Keratinocyte (primary cell): Measurements from ENCODE around the gene OPTN. TPM values are rescaled to one million over a fixed set of nuclear protein-coding genes. Genes with fewer than 3 reads are reported as not detected.

Source experiments
- DNase-seq: peaks from one replicate; pipeline ENCODE4 v3.0.0-alpha.2; 2011; ENCODE audit warnings: low read depth, missing footprints, low spot score
- FAIRE-seq: peaks from 2 replicates; lab custom pipeline; 2011; peaks lifted over from hg19 to GRCh38; lab: Jason Lieb, UNC
- H2AFZ ChIP-seq: 2 replicates; pipeline ENCODE4 v1.6.0; 2012; ENCODE audit warnings: low read length, control low read depth, inconsistent platforms; ENCODE audit not compliant: control insufficient read depth
- H3K27ac ChIP-seq: 2 replicates; pipeline ENCODE4 v1.5.1; 2011; ENCODE audit warnings: low read length; ENCODE audit not compliant: control insufficient read depth, insufficient read depth
- H3K27me3 ChIP-seq: 3 replicates; pipeline ENCODE4 v1.6.0; 2011; ENCODE audit warnings: low read length; ENCODE audit not compliant: control insufficient read depth, insufficient read depth; ENCODE audit errors: extremely low read depth
- H3K36me3 ChIP-seq, 2 experiments: 2 replicates in 1 of 2; 3 replicates in 1 of 2; pipeline ENCODE4 v1.5.1; 2011; ENCODE audit warnings: low read length in 2 of 2, mild to moderate bottlenecking in 1 of 2; ENCODE audit not compliant: control insufficient read depth in 2 of 2, insufficient read depth in 2 of 2; ENCODE audit errors: extremely low read depth in 1 of 2
- H3K4me1 ChIP-seq: 3 replicates; pipeline ENCODE4 v1.5.1; 2011; ENCODE audit warnings: low read length; ENCODE audit not compliant: control insufficient read depth, insufficient read depth; ENCODE audit errors: extremely low read depth
- H3K4me2 ChIP-seq: 3 replicates; pipeline ENCODE4 v1.6.0; 2011; ENCODE audit warnings: low read depth, low read length; ENCODE audit not compliant: control insufficient read depth, insufficient read depth; ENCODE audit errors: extremely low read depth
- H3K4me3 ChIP-seq, 3 experiments: fragments of 200-600 bp in 1 of 3; sonication (generic) in 1 of 3; 2 replicates in 2 of 3; 3 replicates in 1 of 3; pipeline ENCODE4 v1.5.1; 2011 to 2016; ENCODE audit warnings: low read length in 3 of 3, mild to moderate bottlenecking in 3 of 3, control low read depth in 2 of 3, inconsistent platforms in 1 of 3, low read depth in 1 of 3, mixed read lengths in 1 of 3, mixed run types in 1 of 3, moderate library complexity in 1 of 3; ENCODE audit not compliant: control insufficient read depth in 2 of 3, insufficient read depth in 2 of 3; ENCODE audit errors: extremely low read depth in 1 of 3
- H3K79me2 ChIP-seq: 2 replicates; pipeline ENCODE4 v1.6.0; 2012; ENCODE audit warnings: low read length; ENCODE audit not compliant: control insufficient read depth, insufficient read depth
- H3K9ac ChIP-seq: 3 replicates; pipeline ENCODE4 v1.6.0; 2011; ENCODE audit warnings: low read length; ENCODE audit not compliant: control insufficient read depth, insufficient read depth; ENCODE audit errors: extremely low read depth
- H3K9me1 ChIP-seq: 3 replicates; pipeline ENCODE4 v1.6.0; 2011; ENCODE audit warnings: low read length; ENCODE audit not compliant: control insufficient read depth, insufficient read depth; ENCODE audit errors: extremely low read depth
- H3K9me3 ChIP-seq: 2 replicates; pipeline ENCODE4 v1.5.1; 2012; ENCODE audit warnings: low read depth, low read length; ENCODE audit not compliant: control insufficient read depth
- H4K20me1 ChIP-seq: 3 replicates; pipeline ENCODE4 v1.6.0; 2011; ENCODE audit warnings: low read length; ENCODE audit not compliant: control insufficient read depth, insufficient read depth; ENCODE audit errors: extremely low read depth
- EZH2 ChIP-seq: IDR thresholded peaks from one replicate; pipeline ENCODE4 v1.6.1; 2012; ENCODE audit warnings: inconsistent platforms, mild to moderate bottlenecking, low read length, moderate library complexity
- dilution Hi-C: fragments of 300-500 bp; cut with MboI; formaldehyde crosslinking; loops from one replicate; pipeline ENCODE4 v1.7.0; 2020; ENCODE audit warnings: low sequenced_read_pairs; ENCODE audit not compliant: extremely low pct_ligation_motif_present
- polyA plus RNA-seq, 5 experiments: library from polyadenylated mRNA; depleted of rRNA in 3 of 5; stranded (reverse) in 3 of 5; stranded (forward) in 1 of 5; unstranded in 1 of 5; fragments of >200 nt; gene quantifications; 1 replicate in 1 of 5; 2 replicates in 3 of 5; 3 replicates in 1 of 5; pipeline versions ENCODE4 v1.2.1 to v1.2.3, GENCODE V29; 2011 to 2012; ENCODE audit warnings: missing spikeins in 2 of 5, low read depth in 1 of 5, low replicate concordance in 1 of 5
- TF ChIP-seq, protein P1 (sequence below), 3 experiments: IDR thresholded peaks in 1 of 3; conservative IDR thresholded peaks in 1 of 3; optimal IDR thresholded peaks in 1 of 3; 2 replicates in 2 of 3; 3 replicates in 1 of 3; pipeline versions ENCODE3 to v1.5.1; 2011; ENCODE audit warnings: low read length in 3 of 3, mild to moderate bottlenecking in 3 of 3, moderate library complexity in 2 of 3, control low read depth in 1 of 3, inconsistent platforms in 1 of 3; ENCODE audit not compliant: insufficient read depth in 2 of 3; ENCODE audit errors: extremely low read depth in 1 of 3

OPTN gene
- polyA plus RNA-seq, 1 donor (not counting 4 experiments of a cell fraction or from before 2014, with no cell fraction given) = 71.9 TPM

GRCh38 chr10:13180788-13181187 is 80.8 kb downstream of the OPTN start:
- H3K4me2 ChIP-seq = no peak overlapping the region
- H3K9ac ChIP-seq = no peak overlapping the region
- FAIRE-seq (no peak), DNase-seq (no peak)
- no peak overlapping the region for H3K27ac ChIP-seq
- peaks cover 0 to 28% of the 10 kb centered on the region in 2 experiments for H3K36me3 ChIP-seq
- no peak overlapping the region for H2AFZ ChIP-seq
- no peaks in the 10 kb centered on the region for H3K9me3 ChIP-seq
- no peaks in the 10 kb centered on the region for H3K9me1 ChIP-seq
- dilution Hi-C loops = no loop called here
- no peaks in the 10 kb centered on the region for H3K79me2 ChIP-seq
- H3K4me1 ChIP-seq = no peaks in the 10 kb centered on the region
- H3K4me3 ChIP-seq = no peak overlapping the region
- H4K20me1 ChIP-seq = no peaks in the 10 kb centered on the region
- no peak for TF ChIP-seq EZH2
- TF ChIP-seq, protein P1, sequence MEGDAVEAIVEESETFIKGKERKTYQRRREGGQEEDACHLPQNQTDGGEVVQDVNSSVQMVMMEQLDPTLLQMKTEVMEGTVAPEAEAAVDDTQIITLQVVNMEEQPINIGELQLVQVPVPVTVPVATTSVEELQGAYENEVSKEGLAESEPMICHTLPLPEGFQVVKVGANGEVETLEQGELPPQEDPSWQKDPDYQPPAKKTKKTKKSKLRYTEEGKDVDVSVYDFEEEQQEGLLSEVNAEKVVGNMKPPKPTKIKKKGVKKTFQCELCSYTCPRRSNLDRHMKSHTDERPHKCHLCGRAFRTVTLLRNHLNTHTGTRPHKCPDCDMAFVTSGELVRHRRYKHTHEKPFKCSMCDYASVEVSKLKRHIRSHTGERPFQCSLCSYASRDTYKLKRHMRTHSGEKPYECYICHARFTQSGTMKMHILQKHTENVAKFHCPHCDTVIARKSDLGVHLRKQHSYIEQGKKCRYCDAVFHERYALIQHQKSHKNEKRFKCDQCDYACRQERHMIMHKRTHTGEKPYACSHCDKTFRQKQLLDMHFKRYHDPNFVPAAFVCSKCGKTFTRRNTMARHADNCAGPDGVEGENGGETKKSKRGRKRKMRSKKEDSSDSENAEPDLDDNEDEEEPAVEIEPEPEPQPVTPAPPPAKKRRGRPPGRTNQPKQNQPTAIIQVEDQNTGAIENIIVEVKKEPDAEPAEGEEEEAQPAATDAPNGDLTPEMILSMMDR (optimal IDR thresholded peaks at IDR 0.05 in 1 of 3, IDR thresholded peaks at IDR 0.05 in 1 of 3, conservative IDR thresholded peaks at IDR 0.05 in 1 of 3; ENCODE audit: extremely low read depth in 1 of 3, insufficient read depth in 2 of 3, low read length in 3 of 3) = no peak
- H3K27me3 ChIP-seq = no peaks in the 10 kb centered on the region

DNA sequence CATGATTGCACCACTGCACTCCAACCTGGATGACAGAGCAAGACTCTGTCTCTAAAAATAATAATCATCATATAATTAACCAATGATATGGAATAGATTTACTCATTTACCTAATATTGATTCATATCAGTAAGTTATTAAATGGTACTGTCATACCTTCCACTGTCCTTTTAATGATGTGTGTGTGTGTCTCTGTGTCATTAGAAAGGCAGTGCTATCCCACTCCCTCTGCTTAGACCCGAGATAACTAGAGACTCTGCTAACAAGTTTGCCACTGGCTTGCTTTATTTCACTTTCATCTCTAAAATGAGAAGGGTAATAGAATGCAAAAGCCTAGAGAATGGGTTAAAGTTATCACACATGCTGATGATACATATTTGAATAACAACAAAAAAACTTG is 82.5 kb downstream of the OPTN start:
- Histone ChIP-seq H3K79me2 (no peaks in the 10 kb centered on the region), H4K20me1 (no peaks in the 10 kb centered on the region), H2AFZ (no peak overlapping the region), H3K9me3 (no peaks in the 10 kb centered on the region), H3K36me3 (peaks cover 0 to 29% of the 10 kb centered on the region in 2 experiments), H3K9ac (no peak overlapping the region), H3K4me2 (no peak overlapping the region), H3K9me1 (no peaks in the 10 kb centered on the region), H3K27ac (no peak overlapping the region), H3K27me3 (no peaks in the 10 kb centered on the region), H3K4me3 (no peak overlapping the region), H3K4me1 (no peaks in the 10 kb centered on the region)
- TF ChIP-seq EZH2 = no peak
- TF ChIP-seq, protein P1 (optimal IDR thresholded peaks at IDR 0.05 in 1 of 3, IDR thresholded peaks at IDR 0.05 in 1 of 3, conservative IDR thresholded peaks at IDR 0.05 in 1 of 3; ENCODE audit: extremely low read depth in 1 of 3, insufficient read depth in 2 of 3, low read length in 3 of 3) = no peak
- dilution Hi-C loops = no loop called here
- FAIRE-seq = no peak
- DNase-seq = no peak
